ENCODE results near the gene TMEM269. TPM values are rescaled to one million over a fixed set of nuclear protein-coding genes. Genes with fewer than 3 reads are reported as not detected.
"Not testable (repeated sequence)": the region's sequence is repeated elsewhere in the genome, so short reads cannot be mapped to it uniquely, and the experiment has no call there.

The TMEM269 gene
- total RNA-seq, 8 experiments from 2014 or later, result 0.10 to 2.3 (median 0.67) TPM

GRCh38 chr1:42751511-42752070 is 33.2 kb upstream of the TMEM269 start:
- H3K27ac ChIP-seq; H3K4me1 ChIP-seq (replicated peaks in 1 of 2); ATAC-seq (replicated peaks in 6 of 8); H3K4me3 ChIP-seq; in situ Hi-C loops (cut with MboI; ENCODE audit: low pct_unique_long_range_greater_than_20kb in 2 of 9, low sequenced_read_pairs in 9 of 9, unreplicated experiment in 9 of 9): not testable (repeated sequence)
- WGBS, 10 experiments, result 82 to 98% (median 94%) methylated on average over 2 to 7 of the region's 8 CpGs; no CpG with 5 or more reads in 2 of the 10 experiments

- Histone ChIP-seq H3K4me3 (no peak overlapping the region), H3K4me1 (replicated peaks in 1 of 2) (no peaks in the 10 kb centered on the region), H3K27ac (no peak overlapping the region)
- 60 to 100% (median 94%) methylated on average over 1 to 6 of the region's 6 CpGs; no CpG with 5 or more reads in 3 of the 10 experiments for WGBS, 10 experiments
- in situ Hi-C loops (cut with MboI; ENCODE audit: low pct_unique_long_range_greater_than_20kb in 2 of 9, low sequenced_read_pairs in 9 of 9, unreplicated experiment in 9 of 9), result no loop called here
- ATAC-seq (replicated peaks in 6 of 8), result no peak
These were observed 32.5 kb upstream of the TMEM269 start for GRCh38 chr1:42752284-42752683.

GRCh38 chr1:42753070-42753469 is 31.7 kb upstream of the TMEM269 start:
- WGBS, 10 experiments, result 60 to 100% (median 100%) methylated on average over 1 of the region's 1 CpG; no CpG with 5 or more reads in 2 of the 10 experiments
- no peak overlapping the region for H3K27ac ChIP-seq
- peak in 2 of 8 experiments; percentile 47 to 63 for ATAC-seq (replicated peaks in 6 of 8)
- H3K4me3 ChIP-seq, result no peak overlapping the region
- no peaks in the 10 kb centered on the region for H3K4me1 ChIP-seq (replicated peaks in 1 of 2)
- in situ Hi-C loops (cut with MboI; ENCODE audit: low pct_unique_long_range_greater_than_20kb in 2 of 9, low sequenced_read_pairs in 9 of 9, unreplicated experiment in 9 of 9), result no loop called here

- in situ Hi-C loops (cut with MboI; ENCODE audit: low pct_unique_long_range_greater_than_20kb in 2 of 9, low sequenced_read_pairs in 9 of 9, unreplicated experiment in 9 of 9), result no loop called here
- peak; percentile 56 to 87 (median 78) for ATAC-seq (replicated peaks in 6 of 8)
- 63 to 86% (median 74%) methylated on average over 5 to 17 of the region's 17 CpGs for WGBS, 10 experiments
These were observed 27.6 kb upstream of the TMEM269 start for GRCh38 chr1:42756956-42757891.

GRCh38 chr1:42757892-42758275 is 26.9 kb upstream of the TMEM269 start:
- in situ Hi-C loops (cut with MboI; ENCODE audit: low pct_unique_long_range_greater_than_20kb in 2 of 9, low sequenced_read_pairs in 9 of 9, unreplicated experiment in 9 of 9), result no loop called here
- no peak for ATAC-seq (replicated peaks in 6 of 8)
- no peaks in the 10 kb centered on the region for H3K4me1 ChIP-seq (replicated peaks in 1 of 2)
- H3K4me3 ChIP-seq, result no peak overlapping the region
- H3K27ac ChIP-seq, result no peak overlapping the region

More at GRCh38 chr1:42756956-42757891, 27.6 kb upstream of the TMEM269 start:
- H3K4me3 ChIP-seq, result no peak overlapping the region
- H3K4me1 ChIP-seq (replicated peaks in 1 of 2), result no peaks in the 10 kb centered on the region
- no peak overlapping the region for H3K27ac ChIP-seq

- ATAC-seq (replicated peaks in 6 of 8), result no peak
- in situ Hi-C loops (cut with MboI; ENCODE audit: low pct_unique_long_range_greater_than_20kb in 2 of 9, low sequenced_read_pairs in 9 of 9, unreplicated experiment in 9 of 9), result no loop called here
- H3K27ac ChIP-seq, result no peak overlapping the region
- H3K4me3 ChIP-seq, result no peak overlapping the region
- WGBS, 10 experiments, result 82 to 100% (median 97%) methylated on average over 1 to 3 of the region's 3 CpGs; no CpG with 5 or more reads in 3 of the 10 experiments
- no peaks in the 10 kb centered on the region for H3K4me1 ChIP-seq (replicated peaks in 1 of 2)
These were observed 26.1 kb upstream of the TMEM269 start for GRCh38 chr1:42758641-42759040.

GRCh38 chr1:42759114-42759513 is 25.7 kb upstream of the TMEM269 start:
- no peak for ATAC-seq (replicated peaks in 6 of 8)
- WGBS, 10 experiments, result 45 to 96% (median 79%) methylated on average over 1 to 9 of the region's 9 CpGs; no CpG with 5 or more reads in 1 of the 10 experiments
- no peak overlapping the region for H3K27ac ChIP-seq
- no peak overlapping the region for H3K4me3 ChIP-seq
- H3K4me1 ChIP-seq (replicated peaks in 1 of 2), result peaks cover 4 to 5% of the 10 kb centered on the region in 2 donors
- in situ Hi-C loops (cut with MboI; ENCODE audit: low pct_unique_long_range_greater_than_20kb in 2 of 9, low sequenced_read_pairs in 9 of 9, unreplicated experiment in 9 of 9), result no loop called here

- 90 to 100% (median 100%) methylated on average over 1 to 4 of the region's 4 CpGs for WGBS, 10 experiments
- in situ Hi-C loops (cut with MboI; ENCODE audit: low pct_unique_long_range_greater_than_20kb in 2 of 9, low sequenced_read_pairs in 9 of 9, unreplicated experiment in 9 of 9), result no loop called here
- no peak for ATAC-seq (replicated peaks in 6 of 8)
- H3K27ac ChIP-seq, result no peak overlapping the region
- H3K4me3 ChIP-seq, result no peak overlapping the region
- H3K4me1 ChIP-seq (replicated peaks in 1 of 2), result peaks cover 8 to 10% of the 10 kb centered on the region in 2 donors
These were observed 23.2 kb upstream of the TMEM269 start for GRCh38 chr1:42761567-42761966.

- ATAC-seq (replicated peaks in 6 of 8), result no peak
- 50 to 100% (median 89%) methylated on average over 1 to 5 of the region's 5 CpGs; no CpG with 5 or more reads in 2 of the 10 experiments for WGBS, 10 experiments
- in situ Hi-C loops (cut with MboI; ENCODE audit: low pct_unique_long_range_greater_than_20kb in 2 of 9, low sequenced_read_pairs in 9 of 9, unreplicated experiment in 9 of 9), result no loop called here
- Histone ChIP-seq H3K27ac (no peak overlapping the region), H3K4me3 (no peak overlapping the region), H3K4me1 (replicated peaks in 1 of 2) (peaks cover 8 to 10% of the 10 kb centered on the region in 2 donors)
These were observed 22.5 kb upstream of the TMEM269 start for GRCh38 chr1:42762269-42762668.

- 0 to 9% (median 5%) methylated on average over 4 to 7 of the region's 7 CpGs; no CpG with 5 or more reads in 2 of the 10 experiments for WGBS, 10 experiments
- in situ Hi-C loops (cut with MboI; ENCODE audit: low pct_unique_long_range_greater_than_20kb in 2 of 9, low sequenced_read_pairs in 9 of 9, unreplicated experiment in 9 of 9), result no loop called here
- peaks cover 12 to 17% of the 10 kb centered on the region in 2 donors for H3K4me1 ChIP-seq (replicated peaks in 1 of 2)
- no peak for ATAC-seq (replicated peaks in 6 of 8)
- H3K4me3 ChIP-seq, result peak overlapping the region; percentile 79 to 94 (median 85)
- H3K27ac ChIP-seq, result peak overlapping the region; percentile 74 to 79
These were observed 19.5 kb upstream of the TMEM269 start for GRCh38 chr1:42765269-42765668.

- in situ Hi-C loops (cut with MboI; ENCODE audit: low pct_unique_long_range_greater_than_20kb in 2 of 9, low sequenced_read_pairs in 9 of 9, unreplicated experiment in 9 of 9), result no loop called here
These were observed 18.7 kb upstream of the TMEM269 start for GRCh38 chr1:42765832-42766740.

GRCh38 chr1:42766741-42767509 is 17.9 kb upstream of the TMEM269 start, which contains the start of the genes C1orf50 and P3H1:
Gene C1orf50, plus strand, starts transcription at chr1:42767249. Its CDS starts 63 bp downstream, at chr1:42767312.
Gene P3H1, minus strand, starts transcription at chr1:42767028. Its CDS starts 57 bp downstream, at chr1:42766971.
- in situ Hi-C loops (cut with MboI; ENCODE audit: low pct_unique_long_range_greater_than_20kb in 2 of 9, low sequenced_read_pairs in 9 of 9, unreplicated experiment in 9 of 9), result no loop called here
- WGBS, 10 experiments, result 0% methylated on average over 1 to 6 of the region's 82 CpGs; no CpG with 5 or more reads in 7 of the 10 experiments
- peak within 1 kb of the TSS; percentile 79 to 94 (median 85) for H3K4me3 ChIP-seq

More at GRCh38 chr1:42765832-42766740, 18.7 kb upstream of the TMEM269 start:
- ATAC-seq (replicated peaks in 6 of 8), result peak; percentile 4 to 28 (median 12)
- 0 to 1% (median 0%) methylated on average over 1 to 27 of the region's 44 CpGs; no CpG with 5 or more reads in 3 of the 10 experiments for WGBS, 10 experiments
- Histone ChIP-seq H3K27ac (peak overlapping the region; percentile 74 to 79), H3K4me3 (peak overlapping the region; percentile 79 to 94 (median 85)), H3K4me1 (replicated peaks in 1 of 2) (peaks cover 12 to 17% of the 10 kb centered on the region in 2 donors)

More at GRCh38 chr1:42766741-42767509, 17.9 kb upstream of the TMEM269 start, which contains the start of the genes C1orf50 and P3H1:
- Histone ChIP-seq H3K27ac (peak within 1 kb of the TSS; percentile 85 to 89), H3K4me1 (replicated peaks in 1 of 2) (peaks cover 12 to 17% of the 10 kb centered on the region in 2 donors)
- ATAC-seq (replicated peaks in 6 of 8), result peak; percentile 81 to 93 (median 92)
